Stimulated activated CD4-positive, alpha-beta T cell treated with anti-CD3 and anti-CD28 coated beads, Interleukin-4, amount 100 ng/mL, for 4 hours (primary cell): Measurements from ENCODE around the gene BBS1.
A peak's percentile ranks its signal among the peaks of the same experiment; 100 is the strongest.
"Not testable (repeated sequence)": the region's sequence is repeated elsewhere in the genome, so short reads cannot be mapped to it uniquely, and the experiment has no call there.

Experiments used
- DNase-seq, 2 experiments: peaks; one replicate each; pipeline ENCODE4 v3.0.0-alpha.2; 2020

The BBS1 gene

GRCh38 chr11:66529069-66529468 is 18.6 kb downstream of the BBS1 start:
- DNase-seq: no peak

- no peak for DNase-seq
These were observed 19.2 kb downstream of the BBS1 start for GRCh38 chr11:66529655-66530054.

- DNase-seq: no peak
These were observed 20.7 kb downstream of the BBS1 start for GRCh38 chr11:66530927-66531709.

- no peak for DNase-seq
These were observed 21.4 kb downstream of the BBS1 start for GRCh38 chr11:66531841-66532240.

- DNase-seq: no peak
These were observed 22.3 kb downstream of the BBS1 start for GRCh38 chr11:66532784-66533183.

- DNase-seq: no peak
These were observed 28.9 kb downstream of the BBS1 start for GRCh38 chr11:66539170-66539869.

- DNase-seq: no peak
These were observed 29.4 kb downstream of the BBS1 start for GRCh38 chr11:66539870-66540213.

GRCh38 chr11:66540598-66540997 is 30.2 kb downstream of the BBS1 start:
- not testable (repeated sequence) for DNase-seq

- DNase-seq: no peak
These were observed 31.5 kb downstream of the BBS1 start for GRCh38 chr11:66541892-66542291.

- DNase-seq: no peak
These were observed 31.9 kb downstream of the BBS1 start for GRCh38 chr11:66542362-66542761.

- DNase-seq: peak; percentile 33 to 38
These were observed 33.0 kb downstream of the BBS1 start for GRCh38 chr11:66543263-66544107.

GRCh38 chr11:66544952-66545351 is 34.5 kb downstream of the BBS1 start:
- not testable (repeated sequence) for DNase-seq

- DNase-seq: peak; percentile 76 to 87
These were observed 35.4 kb downstream of the BBS1 start, which contains the start of gene ZDHHC24 for GRCh38 chr11:66545701-66546367. TSS of gene ZDHHC24 (minus strand) at chr11:66546048. CDS start at chr11:66546003, 45 bp downstream.

- no peak for DNase-seq
These were observed 36.0 kb downstream of the BBS1 start, which contains the start of gene ACTN3 for GRCh38 chr11:66546368-66546965. TSS of gene ACTN3 (plus strand) at chr11:66546903. CDS start at chr11:66546938, 35 bp downstream.

- no peak for DNase-seq
These were observed 36.7 kb downstream of the BBS1 start for GRCh38 chr11:66546966-66547661.

- no peak for DNase-seq
These were observed 37.2 kb downstream of the BBS1 start for GRCh38 chr11:66547662-66548009.

GRCh38 chr11:66548041-66548440 is 37.6 kb downstream of the BBS1 start:
- no peak for DNase-seq

GRCh38 chr11:66548774-66549630 is 38.6 kb downstream of the BBS1 start:
- no peak for DNase-seq

- DNase-seq: no peak
These were observed 39.3 kb downstream of the BBS1 start for GRCh38 chr11:66549696-66550095.

GRCh38 chr11:66550887-66551286 is 40.5 kb downstream of the BBS1 start:
- no peak for DNase-seq

GRCh38 chr11:66554602-66555001 is 44.2 kb downstream of the BBS1 start:
- DNase-seq: no peak
